HG02798 (cell line): ENCODE measurements around the gene SRRM2.
A peak's percentile ranks its signal among the peaks of the same experiment; 100 is the strongest.

Source experiments
- ATAC-seq: cut with Tn5 transposase; IDR thresholded peaks from one replicate; pipeline ENCODE4 v1.9.1; 2021; ENCODE audit warnings: mild to moderate bottlenecking; ENCODE audit not compliant: unreplicated experiment, poor library complexity

SRRM2 gene

GRCh38 chr16:2775131-2775716, 22.8 kb downstream of the SRRM2 start:
- no peak for ATAC-seq

DNA sequence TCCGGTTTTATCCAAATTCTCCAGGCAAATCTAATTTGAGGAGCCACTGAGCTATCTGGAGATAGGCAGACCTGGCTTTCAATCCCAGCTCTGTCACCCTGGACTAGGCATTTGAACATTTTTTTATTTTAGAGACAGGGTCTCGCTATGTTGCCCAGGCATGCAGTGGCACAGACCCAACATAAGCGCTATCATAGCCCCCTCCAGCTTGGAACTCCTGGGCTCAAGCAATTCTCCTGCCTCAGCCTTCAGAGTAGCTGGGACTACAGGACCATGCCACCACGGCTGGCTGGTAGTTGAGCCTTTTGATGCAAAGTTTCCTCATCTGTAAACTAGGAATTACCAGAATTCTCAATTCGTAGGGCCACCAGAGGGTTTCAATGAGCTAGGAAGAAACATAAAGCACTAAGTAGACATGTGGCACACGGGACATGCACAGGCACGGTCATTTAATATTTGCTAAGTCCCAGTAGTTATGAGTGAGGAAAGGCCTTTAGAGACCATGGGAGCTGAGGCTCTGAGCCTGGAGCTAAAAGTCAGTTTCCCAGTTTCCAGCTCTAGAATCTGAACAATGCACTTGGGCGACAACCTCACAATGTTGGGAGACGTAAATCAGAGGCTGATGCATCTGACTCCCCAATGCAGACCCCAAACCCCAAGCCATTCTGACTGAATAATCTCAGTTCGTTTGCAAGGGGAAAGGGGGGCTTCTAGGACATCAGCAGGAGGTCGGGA, 23.5 kb downstream of the SRRM2 start:
- ATAC-seq = no peak

DNA sequence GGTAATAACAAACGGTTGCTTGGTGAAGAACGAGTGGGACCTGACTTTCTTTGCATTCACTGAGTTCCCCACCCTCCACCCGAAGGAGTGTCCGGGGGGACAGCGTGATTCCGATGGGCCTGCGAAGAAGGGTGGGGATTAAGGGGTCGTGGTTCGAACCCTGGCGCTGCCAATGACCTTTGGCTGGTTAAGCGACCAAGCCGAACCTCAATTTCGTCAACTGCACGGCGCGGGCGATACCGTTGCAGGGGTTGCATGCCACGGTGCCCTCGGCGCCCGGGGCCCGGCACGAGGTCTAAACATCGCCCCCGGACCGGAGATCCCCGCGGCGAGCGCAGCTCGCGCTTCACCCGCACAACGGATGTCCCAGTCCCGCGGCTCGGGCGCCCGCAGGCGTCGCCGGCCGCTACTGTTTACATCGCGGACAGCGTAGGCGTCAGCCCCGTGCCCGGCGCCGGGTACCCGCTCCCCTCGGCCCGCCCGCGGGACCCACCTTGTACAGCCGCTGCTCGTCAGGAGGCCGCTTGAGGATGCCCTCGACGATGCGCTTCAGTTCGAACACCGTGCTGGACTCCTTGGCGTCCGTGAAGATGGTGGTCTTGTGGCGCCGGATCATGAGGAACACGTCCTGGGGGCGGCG, 24.2 kb downstream of the SRRM2 start:
- peak; percentile 27 for ATAC-seq

DNA sequence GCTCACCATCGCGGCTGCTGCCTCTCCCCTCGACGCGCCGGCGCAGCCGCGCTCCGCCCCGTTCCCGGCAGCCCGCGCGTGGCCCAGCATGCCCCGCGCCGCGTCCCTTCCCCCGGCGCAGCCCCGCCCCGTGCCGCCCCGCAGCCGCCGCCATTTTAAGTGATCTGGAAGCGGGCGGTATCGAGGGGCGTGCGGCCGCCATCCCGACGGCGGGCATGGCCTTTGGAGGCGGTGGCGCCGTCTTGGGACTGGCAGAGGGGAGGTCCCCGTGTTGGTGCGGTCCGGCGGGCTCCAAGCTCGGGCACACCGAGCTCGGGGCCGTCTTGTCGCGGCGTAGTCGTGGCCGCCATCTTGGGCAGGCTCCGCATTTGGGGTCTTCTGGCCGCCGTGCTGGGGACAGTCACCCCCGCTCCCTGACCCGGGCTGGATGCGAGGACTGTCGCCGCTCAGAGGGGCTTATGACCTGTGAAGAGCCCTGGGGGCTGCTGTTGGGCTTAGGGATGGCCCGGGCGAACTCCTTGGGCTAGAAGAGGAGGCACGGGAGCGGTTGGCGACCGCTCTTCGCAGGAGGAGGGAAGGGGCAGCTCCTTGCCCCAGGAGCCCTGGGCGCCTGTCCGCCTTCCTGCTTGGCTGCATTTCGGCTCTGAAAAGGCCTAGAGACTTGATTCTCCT, 24.9 kb downstream of the SRRM2 start, which contains the start of gene ELOB:
Gene ELOB, minus strand, starts transcription at position 50 of the 672 bp plus-strand sequence. Its CDS starts 41 bp downstream, at position 9.
- peak; percentile 85 for ATAC-seq

- no peak for ATAC-seq
Measured at GRCh38 chr16:2777903-2778629, 25.6 kb downstream of the SRRM2 start.

DNA sequence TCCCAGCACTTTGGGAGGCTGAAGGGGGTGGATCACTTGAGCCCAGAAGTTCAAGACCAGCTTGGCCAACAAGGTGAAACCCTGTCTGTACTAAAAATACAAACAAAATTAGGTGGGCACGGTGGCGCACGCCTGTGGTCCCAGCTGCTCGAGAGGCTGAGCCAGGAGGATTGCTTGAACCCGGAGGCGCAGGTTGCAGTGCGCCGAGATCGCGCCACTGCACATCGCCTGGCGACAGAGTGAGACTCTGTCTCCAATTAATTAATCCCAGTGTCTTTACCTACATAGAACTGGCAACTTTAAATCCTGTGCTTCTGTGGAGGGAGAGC, 26.2 kb downstream of the SRRM2 start:
- no peak for ATAC-seq

DNA sequence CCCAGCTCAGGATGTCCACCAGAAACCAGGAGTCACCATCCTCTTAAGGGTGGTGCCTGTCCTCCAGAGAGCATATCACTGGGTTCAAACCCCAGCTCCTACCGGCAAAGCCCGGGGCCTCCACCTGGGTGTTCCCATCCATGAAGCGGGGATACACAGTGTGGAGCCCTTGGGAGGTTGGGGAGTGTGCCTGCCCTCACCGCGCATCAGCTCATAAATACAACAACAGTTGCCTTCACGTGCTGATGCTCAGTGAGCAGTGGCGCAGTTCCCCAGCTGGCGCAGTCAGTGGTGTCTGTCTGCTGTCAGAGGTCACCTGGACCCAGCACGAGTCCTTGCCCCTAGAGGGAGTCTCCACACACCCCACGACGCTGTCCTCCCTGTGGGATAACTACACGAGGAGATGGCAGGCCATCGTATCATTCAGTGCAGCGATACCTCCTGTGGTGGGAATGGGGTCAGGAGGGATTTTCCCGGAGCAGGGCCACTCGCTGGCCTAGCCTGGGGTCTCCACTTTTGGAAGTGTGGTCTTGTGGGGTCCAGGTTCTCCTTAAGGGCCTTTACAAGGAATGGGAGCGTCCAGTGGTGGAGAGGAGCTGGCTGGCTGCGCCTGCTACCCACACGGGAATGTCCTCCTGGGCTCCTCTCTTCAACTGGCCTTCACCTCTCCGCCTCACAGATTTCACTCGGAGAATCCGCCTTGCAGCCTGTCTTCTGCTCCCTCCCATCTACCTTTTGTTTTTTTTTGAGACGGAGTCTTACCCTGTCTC, 26.9 kb downstream of the SRRM2 start:
- no peak for ATAC-seq

DNA sequence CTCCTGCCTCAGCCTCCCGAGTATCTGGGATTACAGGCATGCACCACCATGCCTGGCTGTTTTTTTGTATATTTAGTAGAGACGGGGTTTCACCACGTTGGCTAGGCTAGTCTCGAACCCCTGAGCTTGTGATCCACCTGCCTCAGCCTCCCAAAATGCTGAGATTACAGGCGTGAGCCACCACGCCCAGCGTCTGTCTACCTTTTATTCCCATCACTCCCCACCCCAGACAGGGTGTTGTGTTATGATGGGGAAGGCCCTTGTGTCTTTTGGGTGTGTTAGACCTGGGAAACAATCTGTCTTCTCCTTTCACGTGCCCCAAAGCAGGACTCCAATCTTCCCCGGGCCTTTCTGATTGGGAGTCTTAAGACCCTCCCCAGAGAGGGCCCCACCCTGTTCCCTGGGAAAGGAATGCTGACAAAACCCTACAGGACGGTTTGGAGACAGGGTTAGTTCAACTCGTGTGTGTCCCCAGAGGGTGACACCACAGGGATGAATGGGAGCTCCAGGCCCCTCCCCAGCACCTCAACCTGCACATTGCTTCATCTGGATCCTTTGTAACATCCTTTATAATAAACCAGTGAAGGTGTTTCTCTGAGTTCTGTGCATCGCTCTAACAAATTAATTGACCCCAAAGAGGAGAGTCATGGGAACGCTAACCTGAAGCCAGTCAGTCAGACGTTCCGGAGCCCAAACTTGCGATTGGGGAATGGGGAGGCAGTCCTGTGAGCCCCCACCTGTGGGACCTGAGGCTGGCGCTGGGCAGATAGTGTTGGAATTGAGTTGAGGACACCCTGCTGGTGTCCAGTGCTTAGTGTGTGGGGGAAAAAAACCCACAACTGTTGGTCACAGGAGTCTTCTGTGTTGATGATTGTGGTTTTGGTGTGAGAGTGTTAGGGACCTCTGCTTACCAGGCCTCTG, 27.8 kb downstream of the SRRM2 start:
- ATAC-seq = no peak

- ATAC-seq = no peak
Measured at GRCh38 chr16:2782583-2783351, 30.3 kb downstream of the SRRM2 start.

DNA sequence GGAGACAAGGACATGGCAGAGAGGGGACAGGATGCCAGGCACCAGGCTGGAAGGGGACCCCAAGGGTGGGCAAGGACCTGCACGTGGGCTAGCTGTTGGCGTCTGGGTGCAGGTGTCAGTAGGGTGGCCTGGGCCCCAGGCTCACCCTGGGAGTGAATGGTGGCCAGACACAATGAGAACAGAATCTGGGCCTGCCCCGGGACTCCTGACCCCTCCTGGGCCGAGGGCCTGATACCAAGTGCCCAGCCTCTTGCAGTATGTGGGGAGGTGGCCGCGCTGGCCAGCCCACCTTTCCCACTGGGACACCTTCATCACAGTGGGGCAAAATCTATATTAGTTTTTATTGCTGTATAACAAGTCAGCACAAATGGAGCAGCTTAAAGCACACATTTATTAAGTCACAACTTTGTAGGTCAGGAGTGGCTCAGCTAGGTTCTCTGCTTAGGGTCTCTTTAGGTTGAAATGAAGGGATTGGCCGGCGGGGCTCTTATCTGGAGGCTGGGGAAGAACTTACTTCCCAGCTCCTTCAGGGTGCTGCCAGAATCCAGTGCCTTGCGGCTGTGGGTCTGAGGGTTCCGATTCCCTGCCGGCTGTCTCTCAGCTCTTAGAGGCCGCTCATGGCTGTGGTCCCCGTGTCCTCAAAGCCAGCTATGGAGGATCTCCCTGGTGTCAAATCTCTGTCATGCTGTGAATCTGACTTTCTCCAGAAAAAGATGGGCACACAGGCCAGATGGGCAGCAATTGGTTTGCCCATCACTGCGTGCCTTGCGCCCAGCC, 31.3 kb downstream of the SRRM2 start:
- ATAC-seq = no peak

- ATAC-seq = no peak
Measured at GRCh38 chr16:2784358-2785100, 32.1 kb downstream of the SRRM2 start.

- ATAC-seq = no peak
Measured at GRCh38 chr16:2785101-2785991, 32.9 kb downstream of the SRRM2 start.

DNA sequence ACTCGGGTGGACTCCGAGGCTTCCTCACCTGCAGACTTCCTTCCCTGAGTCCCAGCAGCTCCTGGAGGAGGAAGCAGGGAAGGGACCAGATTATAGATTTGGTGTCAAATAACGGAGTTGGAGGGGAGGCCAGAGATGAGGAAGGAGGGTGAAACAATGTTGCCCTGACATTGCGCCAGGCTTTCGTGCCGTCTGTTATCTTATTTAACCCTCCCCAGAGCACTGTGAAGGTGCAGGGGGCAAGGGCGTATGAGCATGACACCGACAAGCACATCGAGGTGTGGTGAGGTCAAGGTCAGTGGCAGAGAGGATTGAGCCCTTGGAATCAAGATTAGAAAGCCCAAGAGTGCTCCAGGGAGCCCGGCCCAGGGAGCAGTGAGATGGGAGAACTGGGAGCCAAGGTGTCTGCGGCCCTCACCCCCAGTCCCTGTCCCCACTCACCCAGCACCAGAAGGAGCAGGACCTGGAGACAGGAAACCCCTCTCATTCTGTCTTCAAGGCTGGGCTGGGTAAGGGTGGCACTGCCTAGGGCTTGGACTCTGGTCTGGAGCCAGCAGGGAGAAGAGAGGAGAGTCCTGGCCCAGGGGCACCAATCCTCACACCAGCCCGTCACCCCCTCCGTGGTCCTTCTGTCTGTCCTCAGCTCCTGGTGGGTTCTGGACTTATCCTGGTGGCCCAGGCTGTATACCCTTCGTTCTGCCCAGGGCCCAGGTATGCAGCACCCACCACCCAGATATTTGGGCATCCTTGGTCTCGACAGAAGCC, 33.8 kb downstream of the SRRM2 start:
- ATAC-seq = no peak

DNA sequence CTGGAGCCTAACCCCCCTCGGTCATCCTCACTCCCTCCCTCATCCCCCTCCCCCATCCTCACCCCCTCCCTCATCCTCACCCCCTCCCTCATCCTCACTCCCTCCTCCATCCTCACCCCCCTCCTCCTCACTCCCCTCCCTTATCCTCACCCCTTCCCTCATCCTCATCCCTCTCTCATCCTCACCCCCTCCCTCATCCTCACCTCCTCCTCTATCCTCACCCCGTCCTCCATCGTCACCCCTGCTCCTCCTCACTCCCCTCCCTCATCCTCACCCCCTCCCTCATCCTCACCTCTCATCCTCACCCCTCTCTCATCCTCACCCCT, 34.4 kb downstream of the SRRM2 start:
- ATAC-seq = no peak

DNA sequence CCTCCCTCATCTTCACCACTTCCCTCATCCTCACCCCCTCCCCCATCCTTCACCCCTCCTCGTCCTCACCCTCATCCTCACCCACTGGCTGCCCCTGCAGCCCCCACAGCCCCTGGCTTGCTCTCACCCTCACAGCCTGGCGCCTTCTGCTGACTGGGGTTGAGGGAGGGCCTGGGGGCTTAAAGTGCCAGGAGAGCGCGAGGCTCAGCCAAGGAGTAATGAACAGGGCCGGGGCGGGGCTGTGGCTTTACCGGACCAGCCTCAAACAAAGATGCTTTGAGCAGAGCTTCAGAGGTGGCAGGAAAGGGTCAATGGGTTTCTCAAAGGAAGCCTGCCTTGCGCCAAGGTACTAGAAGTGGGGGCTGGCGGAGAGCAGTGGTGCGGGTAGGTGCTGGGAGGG, 35.0 kb downstream of the SRRM2 start, which contains the start of gene PRSS33:
Gene PRSS33, minus strand, starts transcription at position 155 of the 400 bp plus-strand sequence. CDS start 1,013 bp downstream, outside the sequence.
- no peak for ATAC-seq
